WTC11 (cell line): Measurements from ENCODE around the gene KIF2A.

Experiments
- ATF1 ChIP-seq: sonication (generic); formaldehyde crosslinking; IDR thresholded peaks from 2 replicates; pipeline ENCODE4 v1.8.1; 2023; ENCODE audit warnings: mild to moderate bottlenecking, moderate library complexity, missing genetic modification reagents
- ATF3 ChIP-seq: sonication (generic); formaldehyde crosslinking; conservative IDR thresholded peaks from 2 replicates; pipeline ENCODE4 v1.8.1; 2022; ENCODE audit warnings: mild to moderate bottlenecking, missing genetic modification reagents
- CREB1 ChIP-seq: sonication (generic); formaldehyde crosslinking; IDR thresholded peaks from 2 replicates; pipeline ENCODE4 v1.8.0; 2023; ENCODE audit warnings: mild to moderate bottlenecking, missing genetic modification reagents
- CTCF ChIP-seq: fragments of 200-600 bp; IDR thresholded peaks from 2 replicates; pipeline ENCODE4 v1.8.0; 2022; ENCODE audit warnings: antibody characterized with exemption
- E2F4 ChIP-seq: sonication (generic); formaldehyde crosslinking; IDR thresholded peaks from 2 replicates; pipeline ENCODE4 v1.8.1; 2022; ENCODE audit warnings: low read depth, mild to moderate bottlenecking, moderate library complexity, missing genetic modification reagents, borderline replicate concordance
- MLX ChIP-seq: sonication (generic); formaldehyde crosslinking; IDR thresholded peaks from 2 replicates; pipeline ENCODE4 v1.8.1; 2023; ENCODE audit warnings: mild to moderate bottlenecking, missing genetic modification reagents, moderate library complexity
- RELA ChIP-seq: sonication (generic); formaldehyde crosslinking; IDR thresholded peaks from 2 replicates; pipeline ENCODE4 v1.8.1; 2022; ENCODE audit warnings: missing genetic modification reagents, mild to moderate bottlenecking, borderline replicate concordance
- SP1 ChIP-seq: sonication (generic); formaldehyde crosslinking; conservative IDR thresholded peaks from 2 replicates; pipeline ENCODE4 v1.8.1; 2022; ENCODE audit warnings: missing genetic modification reagents
- TCF7 ChIP-seq: sonication (generic); formaldehyde crosslinking; IDR thresholded peaks from 2 replicates; pipeline ENCODE4 v1.8.0; 2022; ENCODE audit warnings: mild to moderate bottlenecking, low read depth, missing genetic modification reagents, moderate library complexity
- USF2 ChIP-seq: sonication (generic); formaldehyde crosslinking; IDR thresholded peaks from 2 replicates; pipeline ENCODE4 v1.8.1; 2023; ENCODE audit warnings: mild to moderate bottlenecking, missing genetic modification reagents, moderate library complexity

GRCh38 chr5:62369039-62369438, 63.0 kb downstream of the KIF2A start:
- TF ChIP-seq USF2 (CRISPR knock-in tag) (no peak), CTCF (no peak), E2F4 (CRISPR knock-in tag) (no peak), SP1 (CRISPR knock-in tag) (no peak), ATF1 (no peak), RELA (CRISPR knock-in tag) (no peak), CREB1 (CRISPR knock-in tag) (no peak), TCF7 (CRISPR knock-in tag) (no peak), MLX (CRISPR knock-in tag) (no peak), ATF3 (CRISPR knock-in tag) (no peak)
